Spleen (tissue), 11 donors: ENCODE results near the gene CSRP1. TPM values are rescaled to one million over a fixed set of nuclear protein-coding genes. Genes with fewer than 3 reads are reported as not detected.

Experiments used
- DNase-seq: peaks from one replicate; pipeline ENCODE4 v3.0.0-alpha.2; 2020
- H3K27ac ChIP-seq, 8 donors: fragments of 200-600 bp; sonication (generic) in 7 of 8; 1 replicate in 4 of 8; 2 replicates in 4 of 8; pipeline versions ENCODE4 v1.5.0 to v1.8.0; 2016 to 2021; ENCODE audit warnings: inconsistent platforms in 4 of 8, mild to moderate bottlenecking in 4 of 8, moderate library complexity in 1 of 8
- H3K27me3 ChIP-seq, 7 donors: fragments of 200-600 bp; sonication (generic) in 6 of 7; replicated peaks in 1 of 7; 1 replicate in 4 of 7; 2 replicates in 3 of 7; pipeline versions ENCODE4 v1.5.0 to v1.8.0; 2016 to 2021; ENCODE audit warnings: inconsistent platforms in 3 of 7, mild to moderate bottlenecking in 1 of 7
- H3K36me3 ChIP-seq, 6 donors: fragments of 200-600 bp; sonication (generic) in 5 of 6; 1 replicate in 4 of 6; 2 replicates in 2 of 6; pipeline versions ENCODE4 v1.5.0 to v1.8.0; 2016 to 2021; ENCODE audit warnings: inconsistent platforms in 2 of 6
- H3K4me1 ChIP-seq, 6 donors: fragments of 200-600 bp; sonication (generic) in 5 of 6; 1 replicate in 3 of 6; 2 replicates in 3 of 6; pipeline versions ENCODE4 v1.5.0 to v1.8.0; 2016 to 2021; ENCODE audit warnings: inconsistent platforms in 3 of 6
- H3K4me3 ChIP-seq, 8 donors: fragments of 200-600 bp; sonication (generic) in 7 of 8; 1 replicate in 4 of 8; 2 replicates in 4 of 8; pipeline versions ENCODE4 v1.5.0 to v1.8.0; 2016 to 2021; ENCODE audit warnings: inconsistent platforms in 4 of 8, mild to moderate bottlenecking in 4 of 8, moderate library complexity in 2 of 8
- H3K9me3 ChIP-seq, 8 donors: fragments of 200-600 bp; sonication (generic) in 7 of 8; 1 replicate in 4 of 8; 2 replicates in 4 of 8; pipeline versions ENCODE4 v1.5.0 to v1.8.0; 2016 to 2021; ENCODE audit warnings: inconsistent platforms in 4 of 8
- CTCF ChIP-seq, 11 experiments: fragments of 200-600 bp in 7 of 11; fragments of 450-650 bp in 4 of 11; sonication (generic) in 4 of 11; IDR thresholded peaks in 8 of 11; conservative IDR thresholded peaks in 3 of 11; 1 replicate in 7 of 11; 2 replicates in 4 of 11; pipeline versions ENCODE4 v1.4.0 to v1.8.0; 2016 to 2021; ENCODE audit warnings: antibody characterized with exemption in 11 of 11, inconsistent platforms in 4 of 11, mild to moderate bottlenecking in 1 of 11
- POLR2A ChIP-seq, 3 donors: fragments of 450-650 bp; IDR thresholded peaks; one replicate each; pipeline ENCODE4 v1.5.1; 2017; ENCODE audit warnings: antibody characterized with exemption in 3 of 3, mild to moderate bottlenecking in 1 of 3
- POLR2AphosphoS5 ChIP-seq, 3 donors: sonication (generic); formaldehyde crosslinking; IDR thresholded peaks; one replicate each; pipeline ENCODE4 v1.5.1; 2017; ENCODE audit warnings: antibody characterized with exemption in 3 of 3
- WGBS, 5 donors: extraction: QIAGEN DNeasy Blood & Tissue Kit in 3 of 5; methylation state at CpG; one replicate each; pipeline versions ENCODE4 v1.1.5 to v1.1.7; 2013 to 2018; 5-methylcytosine and 5-hydroxymethylcytosine counted together
- intact Hi-C: fragments of 100-400 bp; cut with DNase I; formaldehyde crosslinking; loops from one replicate; pipeline ENCODE4 v1.15.0; 2023; ENCODE audit warnings: low total_unique reads
- polyA plus RNA-seq, 3 donors: library from polyadenylated mRNA; stranded (reverse); fragments of 200-250 nt; gene quantifications; one replicate each; pipeline ENCODE4 v1.2.1, GENCODE V29; 2013
- total RNA-seq, 7 donors: library from RNA; depleted of rRNA in 3 of 7; stranded (reverse); fragments of >200 nt in 3 of 7; fragmentation: NEBNext Ultra II Directional in 4 of 7; extraction: Animal tissue kit (Norgen Biotek cat#: 25700) in 4 of 7; gene quantifications; one replicate each; pipeline versions ENCODE4 v1.1.0 to v1.2.1, GENCODE V29; 2016 to 2021
- donor health status: healthy with polysubstance abuse.
- donor health status: DM: no; HTN: no; CAD: no; lungs with moderate emphysema.
- donor health status: DM: no; HTN: no; CAD: no.
- donor health status: Bipolar disorder and iron deficiency.
- donor health status: healthy.
- donor health status: DM: no; HTN: no; CAD: no.
- donor health status: DM: yes; HTN: yes; CAD: no.

CSRP1 gene
- total and polyA plus RNA-seq, 10 donors, result 67.1 to 360 (median 182) TPM

- TF ChIP-seq POLR2A (IDR thresholded peaks at IDR 0.05) (no peak), CTCF (IDR thresholded peaks at IDR 0.05 in 8 of 11, conservative IDR thresholded peaks at IDR 0.05 in 3 of 11) (no peak), POLR2AphosphoS5 (IDR thresholded peaks at IDR 0.05) (no peak)
- Histone ChIP-seq H3K4me1 (peaks cover 0 to 35% (median 3%) of the 10 kb centered on the region in 6 donors), H3K36me3 (no peaks in the 10 kb centered on the region), H3K4me3 (no peak overlapping the region), H3K27ac (no peak overlapping the region), H3K9me3 (no peaks in the 10 kb centered on the region), H3K27me3 (peaks cover 0 to 8% (median 0%) of the 10 kb centered on the region in 7 donors)
- no peak for DNase-seq
- intact Hi-C loops, result no loop called here
- 59 to 70% (median 62%) methylated on average over 10 of the region's 10 CpGs for WGBS, 5 donors
Observed at GRCh38 chr1:201554190-201554600, 47.3 kb upstream of the CSRP1 start.

- Histone ChIP-seq H3K27me3 (peaks cover 0 to 6% (median 0%) of the 10 kb centered on the region in 7 donors), H3K4me3 (no peak overlapping the region), H3K27ac (no peak overlapping the region), H3K4me1 (peaks cover 0 to 34% (median 3%) of the 10 kb centered on the region in 6 donors), H3K36me3 (no peaks in the 10 kb centered on the region), H3K9me3 (no peaks in the 10 kb centered on the region)
- TF ChIP-seq POLR2A (IDR thresholded peaks at IDR 0.05) (no peak), POLR2AphosphoS5 (IDR thresholded peaks at IDR 0.05) (no peak), CTCF (IDR thresholded peaks at IDR 0.05 in 8 of 11, conservative IDR thresholded peaks at IDR 0.05 in 3 of 11) (no peak)
- 62 to 79% (median 66%) methylated on average over 8 of the region's 8 CpGs for WGBS, 5 donors
- DNase-seq, result no peak
- intact Hi-C loops, result no loop called here
Observed at GRCh38 chr1:201553496-201554189, 46.7 kb upstream of the CSRP1 start.

- H3K36me3 ChIP-seq, result no peaks in the 10 kb centered on the region
- no peak overlapping the region for H3K4me3 ChIP-seq
- H3K27ac ChIP-seq, result no peak overlapping the region
- WGBS, 5 donors, result 69 to 92% (median 84%) methylated on average over 5 of the region's 5 CpGs
- TF ChIP-seq POLR2A (IDR thresholded peaks at IDR 0.05), result no peak
- no peak for TF ChIP-seq CTCF (IDR thresholded peaks at IDR 0.05 in 8 of 11, conservative IDR thresholded peaks at IDR 0.05 in 3 of 11)
- no peak for TF ChIP-seq POLR2AphosphoS5 (IDR thresholded peaks at IDR 0.05)
- intact Hi-C loops, result no loop called here
- no peak for DNase-seq
- H3K9me3 ChIP-seq, result no peaks in the 10 kb centered on the region
- no peaks in the 10 kb centered on the region for H3K27me3 ChIP-seq
- peaks cover 0 to 31% (median 3%) of the 10 kb centered on the region in 6 donors for H3K4me1 ChIP-seq
Observed at GRCh38 chr1:201552941-201553351, 46.0 kb upstream of the CSRP1 start.

- peaks cover 0 to 22% (median 1%) of the 10 kb centered on the region in 6 donors for H3K4me1 ChIP-seq
Observed at GRCh38 chr1:201551877-201552731, 45.2 kb upstream of the CSRP1 start.

More at GRCh38 chr1:201551877-201552731, 45.2 kb upstream of the CSRP1 start:
- no peaks in the 10 kb centered on the region for H3K36me3 ChIP-seq
- DNase-seq, result no peak
- H3K9me3 ChIP-seq, result no peaks in the 10 kb centered on the region
- H3K4me3 ChIP-seq, result no peak overlapping the region
- no peak for TF ChIP-seq POLR2A (IDR thresholded peaks at IDR 0.05)
- no peak for TF ChIP-seq CTCF (IDR thresholded peaks at IDR 0.05 in 8 of 11, conservative IDR thresholded peaks at IDR 0.05 in 3 of 11)
- TF ChIP-seq POLR2AphosphoS5 (IDR thresholded peaks at IDR 0.05), result no peak
- 79 to 87% (median 83%) methylated on average over 12 of the region's 12 CpGs for WGBS, 5 donors
- intact Hi-C loops, result no loop called here
- H3K27ac ChIP-seq, result no peak overlapping the region
- no peaks in the 10 kb centered on the region for H3K27me3 ChIP-seq
